ENCODE measurements around the gene SH3BP4. TPM values are rescaled to one million over a fixed set of nuclear protein-coding genes. Genes with fewer than 3 reads are reported as not detected.

SH3BP4 gene
- total and polyA plus RNA-seq, 2 of the 8 experiments (the other 6 are each of a cell fraction or from before 2014, with no cell fraction given), result 28.3 to 35.4 TPM

GRCh38 chr2:234919711-234920110 lies 32.1 kb upstream of the SH3BP4 start:
- CTCF ChIA-PET (ENCODE audit: partially characterized antibody), result interaction anchor here (1.2 kb wide), 1 partner anchor 187 kb away, joined by 7 read pairs; no protein-coding TSS in a partner anchor
- no peak overlapping the region for H4K91ac ChIP-seq (replicated peaks; ENCODE audit: insufficient read length, low read length)
- H3K9ac ChIP-seq (replicated peaks in 1 of 4; ENCODE audit: extremely low read depth in 1 of 4, low read depth in 3 of 4, low read length in 3 of 4), result no peak overlapping the region
- no peak overlapping the region for H3K27ac ChIP-seq (ENCODE audit: low read depth, low read length)
- H3K4me1 ChIP-seq (replicated peaks in 1 of 4; ENCODE audit: control insufficient read depth in 3 of 4, insufficient read depth in 4 of 4, low read length in 3 of 4), result peaks cover 0 to 6% (median 1%) of the 10 kb centered on the region in 4 experiments; a peak in 1 of 7 replicates
- no peaks in the 10 kb centered on the region for H3K79me2 ChIP-seq (ENCODE audit: control insufficient read depth in 1 of 2, insufficient read depth in 2 of 2, low read length in 2 of 2)
- no peak overlapping the region for H4K5ac ChIP-seq (ENCODE audit: insufficient read length, low read depth, low read length)
- no peak overlapping the region for H4K8ac ChIP-seq (ENCODE audit: extremely low read depth, insufficient read depth, low read length)
- no peak overlapping the region for H3K23ac ChIP-seq (ENCODE audit: insufficient read length)
- no peak overlapping the region for H3K4me2 ChIP-seq (ENCODE audit: insufficient read depth in 1 of 2, low read depth in 2 of 2, low read length in 2 of 2)
- FAIRE-seq (no peak), DNase-seq (ENCODE audit: low read depth in 1 of 2, low spot score in 2 of 2) (no peak)
- 92% methylated on average over 3 of the region's 3 CpGs; no CpG with 5 or more reads in 1 of the 2 experiments for WGBS, 2 experiments (ENCODE audit: extremely low coverage in 1 of 2, insufficient coverage in 1 of 2, insufficient read length in 1 of 2, insufficient replicate concordance in 2 of 2, low coverage in 1 of 2, low lambda C conversion rate in 2 of 2, missing lambda C conversion rate in 1 of 2)
- no peak overlapping the region for H3K56ac ChIP-seq (replicated peaks; ENCODE audit: insufficient read length, low read depth, low read length)
- no peaks in the 10 kb centered on the region; a peak in 1 of 7 replicates for H3K27me3 ChIP-seq (replicated peaks in 1 of 4; ENCODE audit: control insufficient read depth in 3 of 4, extremely low read depth in 1 of 4, insufficient read depth in 3 of 4, low read length in 3 of 4)
- H2BK20ac ChIP-seq (ENCODE audit: low read length), result no peak overlapping the region
- no peaks in the 10 kb centered on the region for H3K36me3 ChIP-seq (ENCODE audit: control insufficient read depth in 2 of 4, insufficient read depth in 4 of 4, low read length in 3 of 4)
- H2AK5ac ChIP-seq (ENCODE audit: low read depth, low read length), result no peak overlapping the region; the same call in 1 of the 2 replicates
- H3K79me1 ChIP-seq (ENCODE audit: low read depth, low read length), result no peaks in the 10 kb centered on the region
- no peak overlapping the region for H3K14ac ChIP-seq (ENCODE audit: insufficient read length)
- no peak overlapping the region for H2BK12ac ChIP-seq (ENCODE audit: low read depth, low read length)
- no peaks in the 10 kb centered on the region for H3K23me2 ChIP-seq (ENCODE audit: low read depth, low read length)
- no peak overlapping the region for H3K4ac ChIP-seq (replicated peaks; ENCODE audit: insufficient read length, low read depth, low read length)
- no peak overlapping the region for H3K18ac ChIP-seq (ENCODE audit: extremely low read depth, low read length)
- no peak overlapping the region for H2BK120ac ChIP-seq (replicated peaks; ENCODE audit: low read depth, low read length)
- no peak overlapping the region for H3K4me3 ChIP-seq (ENCODE audit: extremely low read depth in 1 of 4, insufficient read depth in 2 of 4, low read depth in 3 of 4, low read length in 4 of 4)
- H4K20me1 ChIP-seq (replicated peaks in 1 of 2; ENCODE audit: control insufficient read depth in 1 of 2, insufficient read depth in 2 of 2, low read length in 2 of 2), result no peaks in the 10 kb centered on the region
- H2BK5ac ChIP-seq (ENCODE audit: low read depth, low read length), result no peak overlapping the region
- no peaks in the 10 kb centered on the region for H3K9me3 ChIP-seq (ENCODE audit: insufficient read depth in 2 of 2, low read depth in 1 of 2, low read length in 1 of 2)
- no peak overlapping the region for H2BK15ac ChIP-seq (ENCODE audit: low read length)
- no peak overlapping the region for H2AFZ ChIP-seq (ENCODE audit: low read length)
- POLR2A ChIA-PET (ENCODE audit: partially characterized antibody), result no interaction called here
- TF ChIP-seq NRF1 (IDR thresholded peaks at IDR 0.05; ENCODE audit: low read depth, low read length), result no peak
- TF ChIP-seq GABPA (IDR thresholded peaks at IDR 0.05; ENCODE audit: borderline replicate concordance, insufficient read depth, low read length), result no peak
- TF ChIP-seq SAP30 (IDR thresholded peaks at IDR 0.05; ENCODE audit: insufficient read depth, insufficient replicate concordance, low read length), result no peak
- TF ChIP-seq SIRT6 (IDR thresholded peaks at IDR 0.05; ENCODE audit: low read length), result no peak
- TF ChIP-seq CBX8 (IDR thresholded peaks at IDR 0.05; ENCODE audit: borderline replicate concordance, low read depth, low read length), result no peak
- no peak for TF ChIP-seq BCL11A (IDR thresholded peaks at IDR 0.05; ENCODE audit: low read depth in 2 of 2, low read length in 2 of 2)
- TF ChIP-seq ZNF274 (IDR thresholded peaks at IDR 0.05; ENCODE audit: borderline replicate concordance, extremely low read depth, low read length), result no peak
- TF ChIP-seq TAF1 (IDR thresholded peaks at IDR 0.05; ENCODE audit: low read depth, low read length), result no peak
- no peak for TF ChIP-seq EGR1 (IDR thresholded peaks at IDR 0.05; ENCODE audit: borderline replicate concordance, low read depth, low read length)
- TF ChIP-seq FOSL1 (IDR thresholded peaks at IDR 0.05; ENCODE audit: insufficient read depth, low read depth, low read length), result no peak
- no peak for TF ChIP-seq CHD1 (IDR thresholded peaks at IDR 0.05; ENCODE audit: low read depth, low read length)
- TF ChIP-seq CREB1 (IDR thresholded peaks at IDR 0.05), result no peak
- TF ChIP-seq POU5F1 (IDR thresholded peaks at IDR 0.05; ENCODE audit: low read depth, low read length), result no peak
- TF ChIP-seq RNF2 (IDR thresholded peaks at IDR 0.05; ENCODE audit: borderline replicate concordance, low read depth, low read length, missing control alignments, poor library complexity, severe bottlenecking), result no peak
